H9 (cell line): Measurements from ENCODE around the gene NOVA2. TPM values are rescaled to one million over a fixed set of nuclear protein-coding genes. Genes with fewer than 3 reads are reported as not detected.

Source experiments
- DNase-seq: peaks from one replicate; pipeline ENCODE4 v3.0.0-alpha.2; 2017
- H2AFZ ChIP-seq: one replicate; pipeline ENCODE4 v1.6.1; 2013; ENCODE audit warnings: mild to moderate bottlenecking, low read length, control low read depth, moderate library complexity
- H2AK5ac ChIP-seq: 2 replicates; pipeline ENCODE4 v1.6.1; 2013; ENCODE audit warnings: low read length, control low read depth, mixed read lengths; ENCODE audit not compliant: insufficient read length
- H2BK120ac ChIP-seq: one replicate; pipeline ENCODE4 v1.6.1; 2013; ENCODE audit warnings: low read depth, mild to moderate bottlenecking, low read length, control low read depth, inconsistent platforms; ENCODE audit not compliant: poor library complexity, severe bottlenecking
- H2BK12ac ChIP-seq: 2 replicates; pipeline ENCODE4 v1.6.1; 2013; ENCODE audit warnings: low read length, control low read depth, mixed read lengths, low read depth; ENCODE audit not compliant: insufficient read length
- H2BK15ac ChIP-seq: 2 replicates; pipeline ENCODE4 v1.6.1; 2013; ENCODE audit warnings: low read depth, low read length, control low read depth
- H2BK20ac ChIP-seq: one replicate; pipeline ENCODE4 v1.6.1; 2013; ENCODE audit warnings: low read depth, mild to moderate bottlenecking, low read length, control low read depth, inconsistent platforms; ENCODE audit not compliant: poor library complexity, severe bottlenecking
- H2BK5ac ChIP-seq: 2 replicates; pipeline ENCODE4 v1.6.1; 2013; ENCODE audit warnings: low read length, control low read depth, mixed read lengths; ENCODE audit not compliant: insufficient read length
- H3K14ac ChIP-seq: 2 replicates; pipeline ENCODE4 v1.6.1; 2013; ENCODE audit warnings: low read length, control low read depth; ENCODE audit not compliant: insufficient read depth
- H3K18ac ChIP-seq: 2 replicates; pipeline ENCODE4 v1.6.1; 2013; ENCODE audit warnings: low read depth, mild to moderate bottlenecking, mixed read lengths, low read length, control low read depth; ENCODE audit not compliant: insufficient read length
- H3K23ac ChIP-seq: 2 replicates; pipeline ENCODE4 v1.6.1; 2013; ENCODE audit warnings: low read length, control low read depth, mixed read lengths, low read depth; ENCODE audit not compliant: insufficient read length
- H3K23me2 ChIP-seq: 2 replicates; pipeline ENCODE4 v1.6.1; 2013; ENCODE audit warnings: low read depth, mild to moderate bottlenecking, mixed read lengths, low read length, control low read depth; ENCODE audit not compliant: insufficient read length, poor library complexity, severe bottlenecking
- H3K27ac ChIP-seq: 2 replicates; pipeline ENCODE4 v1.5.1; 2013; ENCODE audit warnings: low read length, control low read depth, mixed read lengths, low read depth; ENCODE audit not compliant: insufficient read length
- H3K27me3 ChIP-seq: 2 replicates; pipeline ENCODE4 v1.6.1; 2013; ENCODE audit warnings: low read length, control low read depth, inconsistent platforms; ENCODE audit not compliant: insufficient read depth
- H3K4ac ChIP-seq: 2 replicates; pipeline ENCODE4 v1.6.1; 2013; ENCODE audit warnings: low read depth, mild to moderate bottlenecking, control low read depth, inconsistent platforms, low read length, moderate library complexity
- H3K4me1 ChIP-seq: 2 replicates; pipeline ENCODE4 v1.6.1; 2013; ENCODE audit warnings: low read length, control low read depth, inconsistent platforms; ENCODE audit not compliant: insufficient read depth
- H3K4me2 ChIP-seq: 2 replicates; pipeline ENCODE4 v1.6.1; 2013; ENCODE audit warnings: low read length, control low read depth, mixed read lengths; ENCODE audit not compliant: insufficient read length, insufficient read depth
- H3K56ac ChIP-seq: 2 replicates; pipeline ENCODE4 v1.6.1; 2013; ENCODE audit warnings: low read depth, mild to moderate bottlenecking, mixed read lengths, low read length, control low read depth; ENCODE audit not compliant: insufficient read length
- H3K79me1 ChIP-seq: 2 replicates; pipeline ENCODE4 v1.6.1; 2013; ENCODE audit warnings: low read depth, mild to moderate bottlenecking, moderate library complexity, low read length, control low read depth, inconsistent platforms; ENCODE audit not compliant: insufficient read depth, poor library complexity, severe bottlenecking
- H3K79me2 ChIP-seq: 2 replicates; pipeline ENCODE4 v1.6.1; 2013; ENCODE audit warnings: low read length, control low read depth, inconsistent platforms; ENCODE audit not compliant: insufficient read depth
- H3K9ac ChIP-seq: 2 replicates; pipeline ENCODE4 v1.6.1; 2013; ENCODE audit warnings: low read length, control low read depth, mixed read lengths; ENCODE audit not compliant: insufficient read length; ENCODE audit errors: extremely low read depth
- H3K9me3 ChIP-seq: one replicate; pipeline ENCODE4 v1.6.1; 2013; ENCODE audit warnings: low read depth, low read length, inconsistent platforms; ENCODE audit not compliant: control insufficient read depth
- H3T11ph ChIP-seq: one replicate; pipeline ENCODE4 v1.6.1; 2013; ENCODE audit warnings: mild to moderate bottlenecking, low read length, control low read depth, inconsistent platforms
- H4K20me1 ChIP-seq: one replicate; pipeline ENCODE4 v1.6.1; 2013; ENCODE audit not compliant: control insufficient read depth, insufficient read length, insufficient read depth
- H4K5ac ChIP-seq: 2 replicates; pipeline ENCODE4 v1.6.1; 2013; ENCODE audit warnings: low read depth, mild to moderate bottlenecking, mixed read lengths, low read length, control low read depth; ENCODE audit not compliant: insufficient read length
- H4K8ac ChIP-seq: replicated peaks from 2 replicates; pipeline ENCODE4 v1.6.1; 2013; ENCODE audit warnings: low read length, control low read depth, mixed read lengths, low read depth; ENCODE audit not compliant: insufficient read length
- H4K91ac ChIP-seq: 2 replicates; pipeline ENCODE4 v1.6.1; 2013; ENCODE audit warnings: low read depth, mild to moderate bottlenecking, moderate library complexity, mixed read lengths, low read length, control low read depth; ENCODE audit not compliant: insufficient read length
- H3K27ac Mint-ChIP-seq, 3 experiments: 2 replicates in 2 of 3; 3 replicates in 1 of 3; pipeline ENCODE4 v1.8.0; 2020 to 2021; ENCODE audit warnings: mixed read lengths in 3 of 3, mild to moderate bottlenecking in 1 of 3, moderate library complexity in 1 of 3
- H3K27me3 Mint-ChIP-seq: 2 replicates; pipeline ENCODE4 v1.8.0; 2021; ENCODE audit warnings: low read depth, mild to moderate bottlenecking, moderate library complexity, mixed read lengths
- H3K36me3 Mint-ChIP-seq, 3 experiments: 2 replicates in 2 of 3; 3 replicates in 1 of 3; pipeline ENCODE4 v1.8.0; 2020 to 2021; ENCODE audit warnings: low read depth in 3 of 3, mixed read lengths in 3 of 3; ENCODE audit not compliant: insufficient read depth in 1 of 3
- H3K4me1 Mint-ChIP-seq, 2 experiments: 2 replicates each; pipeline ENCODE4 v1.8.0; 2020; ENCODE audit warnings: mixed read lengths in 2 of 2
- H3K4me3 Mint-ChIP-seq, 2 experiments: 2 replicates in 1 of 2; 3 replicates in 1 of 2; pipeline ENCODE4 v1.8.0; 2020 to 2021; ENCODE audit warnings: mild to moderate bottlenecking in 2 of 2, mixed read lengths in 2 of 2, moderate library complexity in 1 of 2
- H3K9me3 Mint-ChIP-seq, 2 experiments: 2 replicates in 1 of 2; 3 replicates in 1 of 2; pipeline ENCODE4 v1.8.0; 2020; ENCODE audit warnings: mild to moderate bottlenecking in 2 of 2, mixed read lengths in 2 of 2, moderate library complexity in 1 of 2
- CTCF ChIP-seq: fragments of 200-600 bp; sonication (generic); conservative IDR thresholded peaks from 3 replicates; pipeline ENCODE4 v1.8.0; 2021; ENCODE audit warnings: antibody characterized with exemption, mild to moderate bottlenecking
- WGBS: extraction: QIAGEN DNeasy Blood & Tissue Kit; methylation state at CpG from one replicate; pipeline ENCODE4 v1.1.7; 2013; ENCODE audit warnings: missing lambda C conversion rate, low lambda C conversion rate, mixed read lengths; ENCODE audit not compliant: insufficient read length; ENCODE audit errors: extremely low coverage; 5-methylcytosine and 5-hydroxymethylcytosine counted together
- total RNA-seq: library from RNA; stranded (reverse); gene quantifications from 2 replicates; pipeline ENCODE4 v1.2.1, GENCODE V29; 2021

Gene NOVA2
- total RNA-seq, 1 experiment from 2014 or later = 8.8 TPM

DNA sequence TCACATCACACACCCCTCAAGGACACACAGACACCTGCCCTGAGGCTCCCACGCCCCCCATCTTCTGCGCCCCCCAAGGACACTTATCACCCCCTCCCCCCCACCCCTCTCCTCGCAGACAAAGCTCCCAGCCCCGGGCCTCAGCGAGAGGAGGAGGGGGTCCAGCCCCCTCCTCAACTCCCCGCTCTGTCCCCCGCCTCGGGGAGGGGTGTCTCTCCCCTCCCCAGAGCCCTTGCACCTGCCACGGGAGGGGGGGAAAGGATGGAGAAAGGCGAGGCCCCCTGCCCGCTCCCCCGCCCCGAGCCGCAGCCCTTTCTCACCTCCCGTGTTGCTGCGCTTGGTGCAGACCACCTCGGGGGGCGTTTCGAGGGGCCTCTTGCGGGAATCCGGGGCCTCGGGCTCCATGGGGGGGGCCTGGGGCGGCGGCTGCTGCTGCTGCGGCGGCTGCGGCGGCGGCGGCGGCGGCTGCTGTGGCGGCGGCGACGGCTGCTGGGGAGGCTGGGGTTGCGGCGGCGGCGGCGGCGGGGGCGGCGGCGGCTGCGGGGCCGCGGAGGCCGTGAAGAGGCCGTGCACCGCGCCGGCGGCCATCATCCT, 621 bp downstream of the NOVA2 start:
- Mint-ChIP-seq H3K4me1 (peaks cover 12 to 29% of the 10 kb centered on the region in 2 experiments), H3K27ac (no peak overlapping the region), H3K27me3 (peaks cover 73% of the 10 kb centered on the region), H3K9me3 (no peaks in the 10 kb centered on the region), H3K36me3 (0 out of 7 replicates have a peak, but pooled peaks cover 0 to 1% (median 0%) of the 10 kb centered on the region in 3 experiments), H3K4me3 (peak overlapping the region; percentile 59 to 81)
- no peak overlapping the region for H3K23ac ChIP-seq
- no peak overlapping the region for H3K56ac ChIP-seq
- no peak overlapping the region for H3K27ac ChIP-seq
- no peak overlapping the region for H4K8ac ChIP-seq
- H2AK5ac ChIP-seq = no peak overlapping the region
- no peak overlapping the region; the same call in 1 of the 2 replicates for H3K14ac ChIP-seq
- H3T11ph ChIP-seq = no peak overlapping the region
- no peak overlapping the region for H4K91ac ChIP-seq
- H4K5ac ChIP-seq = no peak overlapping the region
- no peak overlapping the region for H2BK5ac ChIP-seq
- H3K4me1 ChIP-seq = peaks cover 2% of the 10 kb centered on the region; the same call in 1 of the 2 replicates
- no peak overlapping the region for H2BK12ac ChIP-seq
- H3K4ac ChIP-seq = no peak overlapping the region
- no CpG with 5 or more reads among the region's 54 CpGs for WGBS
- H2BK20ac ChIP-seq = no peak overlapping the region
- no peak overlapping the region for H2BK15ac ChIP-seq
- no peaks in the 10 kb centered on the region for H3K23me2 ChIP-seq
- H3K27me3 ChIP-seq = no peaks in the 10 kb centered on the region; the same call in 1 of the 2 replicates
- peak overlapping the region; percentile 72 for H3K4me2 ChIP-seq
- no peak for TF ChIP-seq CTCF
- no peaks in the 10 kb centered on the region; the same call in 1 of the 2 replicates for H3K79me2 ChIP-seq
- H4K20me1 ChIP-seq = peaks cover 4% of the 10 kb centered on the region
- no peaks in the 10 kb centered on the region for H3K9me3 ChIP-seq
- no peak overlapping the region for H3K9ac ChIP-seq
- no peak overlapping the region for H2BK120ac ChIP-seq
- H3K79me1 ChIP-seq = no peaks in the 10 kb centered on the region
- H2AFZ ChIP-seq = no peak overlapping the region
- no peak overlapping the region for H3K18ac ChIP-seq
- no peak for DNase-seq
